ENCODE data around the gene SLC43A3. TPM values are rescaled to one million over a fixed set of nuclear protein-coding genes. Genes with fewer than 3 reads are reported as not detected.

The SLC43A3 gene
- total and polyA plus RNA-seq, 9 of the 15 experiments (the other 6 are each of a cell fraction or from before 2014, with no cell fraction given) = 63.7 to 281 (median 139) TPM

- peak; percentile 40 to 73; a peak in 2 of 4 replicates for TF ChIP-seq MNT (conservative IDR thresholded peaks at IDR 0.05)
- TF ChIP-seq E2F6 (IDR thresholded peaks at IDR 0.05; ENCODE audit: borderline replicate concordance in 1 of 2, extremely low read depth in 1 of 2, insufficient read depth in 1 of 2, insufficient read length in 1 of 2, low read depth in 1 of 2, low read length in 1 of 2, poor library complexity in 1 of 2, severe bottlenecking in 1 of 2) = peak in 1 of 2 experiments; percentile 54
- TF ChIP-seq TBL1XR1 (IDR thresholded peaks at IDR 0.05; ENCODE audit: low read length in 2 of 2) = peak; percentile 21 to 32; a peak in 1 of 4 replicates
- TF ChIP-seq MAZ (CRISPR knock-in tag; conservative IDR thresholded peaks at IDR 0.05 in 1 of 2, IDR thresholded peaks at IDR 0.05 in 1 of 2) = peak in 1 of 2 experiments; percentile 27; a peak in 1 of 4 replicates
- peak; percentile 68 for TF ChIP-seq ETV5 (CRISPR knock-in tag; IDR thresholded peaks at IDR 0.05; ENCODE audit: low read depth)
- TF ChIP-seq HES1 (IDR thresholded peaks at IDR 0.05; ENCODE audit: low read depth) = peak; percentile 48; the same call in 1 of the 2 replicates
- TF ChIP-seq SMARCA5 (IDR thresholded peaks at IDR 0.05) = no peak
- no peak for TF ChIP-seq CEBPZ (IDR thresholded peaks at IDR 0.05; ENCODE audit: borderline replicate concordance, low read depth, low read length)
- TF ChIP-seq RNF2 (IDR thresholded peaks at IDR 0.05) = peak; percentile 54; the same call in 1 of the 2 replicates
- TF ChIP-seq CBFA2T3 (IDR thresholded peaks at IDR 0.05) = peak; percentile 83
- peak in 1 of 2 experiments; percentile 19; a peak in 1 of 4 replicates for TF ChIP-seq HDAC1 (IDR thresholded peaks at IDR 0.05)
- TF ChIP-seq ZMIZ1 (IDR thresholded peaks at IDR 0.05; ENCODE audit: low read depth in 2 of 2, low read length in 2 of 2) = peak in 1 of 2 experiments; percentile 49; a peak in 1 of 4 replicates
- TF ChIP-seq POLR2AphosphoS5 (IDR thresholded peaks at IDR 0.05; ENCODE audit: control insufficient read depth, insufficient read depth, low read depth, low read length) = peak; percentile 49; the same call in 1 of the 2 replicates
- peak; percentile 49 to 80; a peak in 3 of 4 replicates for TF ChIP-seq FOXA3 (CRISPR knock-in tag; conservative IDR thresholded peaks at IDR 0.05 in 1 of 2, IDR thresholded peaks at IDR 0.05 in 1 of 2)
- peak; percentile 73 for TF ChIP-seq EP300 (IDR thresholded peaks at IDR 0.05; ENCODE audit: low read length)
- no peak for TF ChIP-seq TAF15 (IDR thresholded peaks at IDR 0.05; ENCODE audit: low read depth, low read length)
Observed at GRCh38 chr11:57432714-57433163, 5.8 kb upstream of the SLC43A3 start (continued).

Data from K562 (cell line).